GM18511 (cell line): ENCODE data around the gene TMEM37.
A peak's percentile ranks its signal among the peaks of the same experiment; 100 is the strongest.
"Not testable (repeated sequence)": the region's sequence is repeated elsewhere in the genome, so short reads cannot be mapped to it uniquely, and the experiment has no call there.

Source experiments
- ATAC-seq: cut with Tn5 transposase; IDR thresholded peaks from one replicate; pipeline ENCODE4 v1.9.1; 2021; ENCODE audit warnings: mild to moderate bottlenecking, moderate library complexity; ENCODE audit not compliant: unreplicated experiment

The TMEM37 gene

DNA sequence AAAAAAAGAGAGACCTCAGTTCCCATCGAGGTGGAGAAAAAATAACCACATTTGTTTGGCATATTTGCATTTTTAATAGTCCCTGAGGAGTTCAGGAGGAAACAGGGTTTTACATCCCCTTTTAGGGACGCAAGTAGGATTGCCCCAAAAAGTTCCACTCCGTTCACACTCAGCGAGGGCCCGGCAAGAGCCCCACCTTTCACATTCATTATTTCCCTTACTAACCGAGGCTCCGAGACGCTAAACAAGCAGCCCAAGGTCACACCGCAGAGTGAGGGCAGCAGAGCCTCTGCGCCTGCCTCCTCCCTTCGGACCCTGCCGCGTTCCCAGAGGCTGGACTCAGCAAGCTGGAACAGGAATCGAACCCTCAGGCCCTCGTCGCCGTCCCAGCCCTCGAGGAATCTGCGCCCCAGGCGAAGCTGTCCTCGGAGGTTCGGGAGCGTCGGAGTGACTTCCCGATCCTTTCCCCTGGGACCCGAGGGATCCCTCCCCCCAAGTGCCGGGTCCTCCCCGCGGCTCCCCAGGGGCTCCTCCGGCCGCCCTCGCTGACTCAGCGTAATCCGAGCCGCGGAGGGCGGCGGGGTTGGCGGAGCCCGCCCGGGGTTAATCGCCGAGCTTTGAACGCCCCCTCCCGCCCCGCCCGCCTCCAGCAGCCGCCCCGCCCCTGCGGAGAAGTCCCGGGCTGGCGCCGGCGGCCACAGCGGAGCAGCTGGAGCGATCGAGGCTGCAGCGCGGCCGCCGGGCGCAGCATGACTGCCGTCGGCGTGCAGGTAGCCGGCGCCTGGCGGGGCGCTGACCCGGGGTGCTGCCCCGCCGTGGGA, at the start of gene TMEM37:
Gene TMEM37 (plus strand): TSS at position 700 of the 821 bp plus-strand sequence. CDS start 50 bp downstream, at position 750.
- ATAC-seq = peak; percentile 75

DNA sequence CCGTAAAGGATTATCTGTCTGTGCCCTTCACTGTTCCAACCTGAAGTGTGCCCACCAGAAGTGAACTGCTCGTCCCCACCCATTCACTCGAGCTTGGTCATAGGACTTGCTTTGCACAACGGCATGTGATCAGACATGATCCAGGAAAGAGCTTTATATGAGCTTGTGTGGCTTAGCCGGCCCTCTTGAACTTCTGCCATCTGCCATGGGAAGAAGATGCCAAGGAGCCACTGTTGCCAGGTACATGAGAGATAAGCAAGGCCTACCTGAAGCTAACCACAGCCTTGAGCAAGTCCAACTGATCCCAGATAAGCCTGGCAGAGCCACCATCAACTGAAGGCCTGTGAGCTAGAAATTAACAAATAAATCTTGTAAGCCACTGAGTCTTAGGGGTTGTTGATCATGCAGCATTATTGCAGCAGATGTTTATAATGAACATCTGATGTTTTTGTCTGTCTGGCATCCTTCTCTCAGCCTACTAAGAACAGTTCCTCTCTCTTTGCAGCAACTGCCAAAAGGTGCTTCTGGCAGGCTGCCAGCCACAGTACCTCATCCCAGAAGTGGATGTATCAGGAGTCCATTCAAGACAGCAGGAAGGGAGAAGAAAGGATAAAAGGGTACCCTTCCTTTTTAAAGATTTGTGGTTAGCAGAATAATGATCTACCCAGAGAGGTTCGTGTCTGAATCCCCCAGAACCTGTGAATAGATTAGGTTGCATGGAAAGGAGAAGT, 48.1 kb upstream of the TMEM37 start:
- ATAC-seq = no peak

DNA sequence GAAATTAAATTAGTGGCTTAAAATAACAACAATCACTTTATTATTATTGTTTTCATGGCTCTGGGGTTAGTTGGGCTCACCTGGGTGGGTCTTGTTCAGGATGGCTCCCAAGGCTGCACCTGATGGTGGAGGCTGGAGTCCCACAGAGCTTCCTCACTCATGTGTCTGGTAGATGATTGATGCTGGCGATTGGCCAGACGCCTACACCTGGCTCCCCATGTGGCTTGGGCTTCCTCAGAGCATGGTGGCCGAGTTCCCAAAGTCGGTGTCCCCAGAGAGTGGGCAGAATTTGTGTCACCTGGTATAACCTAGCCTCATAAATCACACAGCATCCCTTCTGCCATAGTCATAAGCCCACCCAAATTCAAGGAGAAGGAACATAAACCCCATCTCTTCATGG, 46.7 kb upstream of the TMEM37 start:
- no peak for ATAC-seq

GRCh38 chr2:119385466-119385865, 46.2 kb upstream of the TMEM37 start:
- ATAC-seq = no peak

GRCh38 chr2:119387381-119388129, 44.1 kb upstream of the TMEM37 start:
- peak; percentile 88 for ATAC-seq

- ATAC-seq = no peak
Observed at GRCh38 chr2:119389615-119390306, 41.9 kb upstream of the TMEM37 start.

DNA sequence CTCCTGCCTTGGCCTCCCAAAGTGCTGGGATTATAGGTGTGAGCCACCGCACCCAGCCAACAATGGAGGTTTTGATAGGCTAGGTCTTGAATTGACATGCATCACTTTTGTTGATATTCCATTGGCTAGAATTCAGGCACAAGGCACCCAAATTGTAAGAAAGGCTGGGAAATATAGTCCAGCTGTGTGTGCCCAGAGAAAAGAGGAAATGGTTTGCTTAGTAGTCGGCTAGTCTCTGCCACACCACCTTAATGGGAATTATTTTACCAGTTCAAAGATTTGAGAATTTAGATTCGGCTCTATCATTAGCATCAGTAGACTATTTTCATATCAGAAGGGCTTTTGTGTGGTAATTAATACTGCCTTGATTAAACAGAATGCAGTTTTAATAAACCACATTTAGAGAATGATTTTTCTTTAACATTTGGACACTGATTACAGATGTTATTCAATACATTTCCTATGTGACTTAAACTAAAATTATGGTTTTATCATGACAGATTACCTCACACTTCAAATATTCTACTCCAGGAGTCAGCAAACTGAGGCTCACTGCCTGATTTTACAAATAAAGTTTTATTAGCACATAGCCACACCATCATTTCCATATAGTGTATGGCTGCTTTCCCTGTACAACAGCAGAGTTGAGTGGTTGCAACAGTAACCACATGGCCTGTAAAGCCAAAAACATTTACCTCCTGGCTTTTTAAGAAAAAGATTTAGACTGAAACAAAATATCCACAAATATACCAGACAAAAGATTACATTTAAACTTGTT, 37.5 kb upstream of the TMEM37 start:
- ATAC-seq = no peak

DNA sequence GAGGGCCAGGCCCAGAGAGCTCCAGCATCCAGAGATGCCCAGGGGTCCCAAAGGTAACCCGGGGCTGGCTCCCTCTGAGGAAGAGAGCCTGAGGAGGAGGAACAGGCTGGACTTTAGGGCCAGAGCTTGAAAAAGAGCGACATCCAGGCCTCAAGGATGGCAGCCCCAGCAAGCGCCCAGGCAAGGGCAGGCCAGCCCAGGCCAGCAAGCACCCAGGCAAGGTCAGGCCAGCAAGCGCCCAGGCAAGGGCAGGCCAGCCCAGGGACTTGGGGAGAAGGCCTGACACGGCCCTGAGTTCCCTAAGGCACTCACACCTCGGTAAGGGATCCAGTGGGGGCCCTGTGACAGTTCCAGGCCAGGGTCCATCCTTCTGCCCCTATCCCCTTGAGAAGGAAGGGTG, 34.5 kb upstream of the TMEM37 start:
- no peak for ATAC-seq

GRCh38 chr2:119402106-119402505, 29.5 kb upstream of the TMEM37 start:
- ATAC-seq = no peak

- ATAC-seq = no peak
Observed at GRCh38 chr2:119402645-119403560, 28.8 kb upstream of the TMEM37 start.

DNA sequence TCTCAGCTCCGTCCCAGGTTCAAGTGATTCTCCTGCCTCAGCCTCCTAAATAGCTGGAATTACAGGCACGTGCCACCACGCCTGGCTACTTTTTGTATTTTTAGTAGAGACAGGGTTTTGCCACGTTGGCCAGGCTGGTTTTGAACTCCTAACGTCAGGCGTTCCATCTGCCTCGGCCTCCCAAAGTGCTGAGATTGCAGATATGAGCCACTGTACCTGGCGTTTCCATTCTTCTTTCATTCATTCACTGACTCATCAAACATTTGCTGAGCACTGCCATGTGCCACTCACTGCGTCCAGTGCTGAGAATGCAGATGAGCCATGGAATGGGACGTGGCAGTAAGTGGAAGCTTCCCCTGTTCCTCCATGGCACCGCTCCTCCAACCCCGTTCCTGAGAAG, 28.0 kb upstream of the TMEM37 start:
- ATAC-seq = not testable (repeated sequence)

- ATAC-seq = no peak
Observed at GRCh38 chr2:119405151-119405550, 26.5 kb upstream of the TMEM37 start.

DNA sequence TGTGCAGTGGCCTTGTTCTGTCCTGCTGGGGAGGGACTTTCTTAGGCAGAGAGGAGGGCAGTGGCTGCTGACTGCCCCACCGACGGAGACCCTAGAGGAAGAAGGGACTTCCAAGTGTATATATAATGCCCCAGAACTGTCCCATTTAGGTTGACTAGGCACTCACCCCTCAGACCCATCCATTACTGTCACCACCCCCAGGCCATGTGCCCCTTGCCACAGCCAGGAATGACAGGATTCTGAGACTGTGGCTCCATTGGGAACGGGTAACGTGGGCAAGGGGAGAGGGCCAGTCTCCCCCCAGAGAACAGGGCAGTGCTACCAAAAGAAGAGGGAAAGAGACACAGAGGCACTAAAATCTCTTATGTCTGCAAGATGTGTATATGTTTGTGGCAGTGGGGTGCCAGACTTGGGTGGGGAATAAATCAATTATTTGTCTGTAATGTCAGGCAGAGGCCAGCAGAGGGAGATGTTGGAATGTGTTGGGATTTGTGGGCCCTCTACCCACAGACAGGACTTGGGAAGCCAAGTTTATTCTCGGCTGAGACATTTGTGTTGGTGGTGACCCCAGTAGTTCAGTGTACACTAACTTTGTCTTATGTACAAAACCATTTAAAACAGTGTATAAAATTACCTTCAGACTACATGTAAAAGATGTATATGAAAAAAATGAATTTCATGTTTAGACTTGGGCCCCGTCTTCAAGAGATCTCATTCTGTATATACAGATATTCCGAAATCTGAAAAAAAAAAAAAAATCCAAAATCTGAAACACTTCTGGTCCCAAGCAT, 24.0 kb upstream of the TMEM37 start:
- ATAC-seq = peak; percentile 68

DNA sequence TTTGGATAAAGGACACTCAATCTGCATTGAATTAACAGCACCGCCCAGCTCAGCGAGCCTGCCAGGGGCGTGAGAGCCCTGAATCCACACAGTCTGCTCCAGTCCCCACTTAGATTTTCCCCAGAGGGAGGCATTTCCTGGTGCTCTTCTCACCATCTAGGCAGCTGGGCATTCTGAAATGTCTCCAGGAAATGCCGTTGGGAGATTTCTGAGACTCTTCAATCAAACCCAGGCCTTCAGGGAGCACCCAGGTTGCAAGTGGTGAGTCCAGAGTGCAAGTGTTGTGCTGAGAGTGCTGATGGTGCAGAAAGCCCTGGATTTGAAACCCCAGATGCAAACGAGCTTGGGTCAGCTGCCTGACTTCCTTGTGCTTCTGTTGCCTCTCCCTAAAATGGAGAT, 23.4 kb upstream of the TMEM37 start:
- ATAC-seq = no peak

DNA sequence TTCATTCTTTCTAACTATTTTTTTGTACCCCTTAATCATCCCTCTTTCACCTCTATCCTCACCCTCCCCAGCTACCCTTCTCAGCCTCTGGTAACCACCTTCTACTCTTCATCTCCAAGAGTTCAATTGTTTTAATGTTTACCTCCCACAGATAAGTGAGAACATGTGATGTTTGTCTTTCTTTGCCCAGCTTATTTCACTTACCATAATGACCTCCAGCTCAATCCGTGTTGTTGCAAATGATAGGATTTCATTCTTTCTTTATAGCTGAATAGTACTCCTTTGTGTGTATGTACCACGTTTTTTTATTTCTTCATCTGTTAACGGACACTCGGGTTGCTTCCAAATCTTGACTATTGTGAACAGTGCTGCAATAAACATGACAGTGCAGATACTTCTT, 22.1 kb upstream of the TMEM37 start:
- ATAC-seq = no peak

- no peak for ATAC-seq
Observed at GRCh38 chr2:119414894-119415293, 16.8 kb upstream of the TMEM37 start.

- ATAC-seq = no peak
Observed at GRCh38 chr2:119415630-119416029, 16.0 kb upstream of the TMEM37 start.

GRCh38 chr2:119416299-119416923, 15.2 kb upstream of the TMEM37 start:
- peak; percentile 56 for ATAC-seq
